H9 (cell line): ENCODE results near the gene TUNAR. TPM values are rescaled to one million over a fixed set of nuclear protein-coding genes. Genes with fewer than 3 reads are reported as not detected.

Experiments used
- DNase-seq: peaks from one replicate; pipeline ENCODE4 v3.0.0-alpha.2; 2017
- H2AFZ ChIP-seq: one replicate; pipeline ENCODE4 v1.6.1; 2013; ENCODE audit warnings: mild to moderate bottlenecking, low read length, control low read depth, moderate library complexity
- H2AK5ac ChIP-seq: 2 replicates; pipeline ENCODE4 v1.6.1; 2013; ENCODE audit warnings: low read length, control low read depth, mixed read lengths; ENCODE audit not compliant: insufficient read length
- H2BK120ac ChIP-seq: one replicate; pipeline ENCODE4 v1.6.1; 2013; ENCODE audit warnings: low read depth, mild to moderate bottlenecking, low read length, control low read depth, inconsistent platforms; ENCODE audit not compliant: poor library complexity, severe bottlenecking
- H2BK12ac ChIP-seq: 2 replicates; pipeline ENCODE4 v1.6.1; 2013; ENCODE audit warnings: low read length, control low read depth, mixed read lengths, low read depth; ENCODE audit not compliant: insufficient read length
- H2BK15ac ChIP-seq: 2 replicates; pipeline ENCODE4 v1.6.1; 2013; ENCODE audit warnings: low read depth, low read length, control low read depth
- H2BK20ac ChIP-seq: one replicate; pipeline ENCODE4 v1.6.1; 2013; ENCODE audit warnings: low read depth, mild to moderate bottlenecking, low read length, control low read depth, inconsistent platforms; ENCODE audit not compliant: poor library complexity, severe bottlenecking
- H2BK5ac ChIP-seq: 2 replicates; pipeline ENCODE4 v1.6.1; 2013; ENCODE audit warnings: low read length, control low read depth, mixed read lengths; ENCODE audit not compliant: insufficient read length
- H3K14ac ChIP-seq: 2 replicates; pipeline ENCODE4 v1.6.1; 2013; ENCODE audit warnings: low read length, control low read depth; ENCODE audit not compliant: insufficient read depth
- H3K18ac ChIP-seq: 2 replicates; pipeline ENCODE4 v1.6.1; 2013; ENCODE audit warnings: low read depth, mild to moderate bottlenecking, mixed read lengths, low read length, control low read depth; ENCODE audit not compliant: insufficient read length
- H3K23ac ChIP-seq: 2 replicates; pipeline ENCODE4 v1.6.1; 2013; ENCODE audit warnings: low read length, control low read depth, mixed read lengths, low read depth; ENCODE audit not compliant: insufficient read length
- H3K23me2 ChIP-seq: 2 replicates; pipeline ENCODE4 v1.6.1; 2013; ENCODE audit warnings: low read depth, mild to moderate bottlenecking, mixed read lengths, low read length, control low read depth; ENCODE audit not compliant: insufficient read length, poor library complexity, severe bottlenecking
- H3K27ac ChIP-seq: 2 replicates; pipeline ENCODE4 v1.5.1; 2013; ENCODE audit warnings: low read length, control low read depth, mixed read lengths, low read depth; ENCODE audit not compliant: insufficient read length
- H3K27me3 ChIP-seq: 2 replicates; pipeline ENCODE4 v1.6.1; 2013; ENCODE audit warnings: low read length, control low read depth, inconsistent platforms; ENCODE audit not compliant: insufficient read depth
- H3K4ac ChIP-seq: 2 replicates; pipeline ENCODE4 v1.6.1; 2013; ENCODE audit warnings: low read depth, mild to moderate bottlenecking, control low read depth, inconsistent platforms, low read length, moderate library complexity
- H3K4me1 ChIP-seq: 2 replicates; pipeline ENCODE4 v1.6.1; 2013; ENCODE audit warnings: low read length, control low read depth, inconsistent platforms; ENCODE audit not compliant: insufficient read depth
- H3K4me2 ChIP-seq: 2 replicates; pipeline ENCODE4 v1.6.1; 2013; ENCODE audit warnings: low read length, control low read depth, mixed read lengths; ENCODE audit not compliant: insufficient read length, insufficient read depth
- H3K56ac ChIP-seq: 2 replicates; pipeline ENCODE4 v1.6.1; 2013; ENCODE audit warnings: low read depth, mild to moderate bottlenecking, mixed read lengths, low read length, control low read depth; ENCODE audit not compliant: insufficient read length
- H3K79me1 ChIP-seq: 2 replicates; pipeline ENCODE4 v1.6.1; 2013; ENCODE audit warnings: low read depth, mild to moderate bottlenecking, moderate library complexity, low read length, control low read depth, inconsistent platforms; ENCODE audit not compliant: insufficient read depth, poor library complexity, severe bottlenecking
- H3K79me2 ChIP-seq: 2 replicates; pipeline ENCODE4 v1.6.1; 2013; ENCODE audit warnings: low read length, control low read depth, inconsistent platforms; ENCODE audit not compliant: insufficient read depth
- H3K9ac ChIP-seq: 2 replicates; pipeline ENCODE4 v1.6.1; 2013; ENCODE audit warnings: low read length, control low read depth, mixed read lengths; ENCODE audit not compliant: insufficient read length; ENCODE audit errors: extremely low read depth
- H3K9me3 ChIP-seq: one replicate; pipeline ENCODE4 v1.6.1; 2013; ENCODE audit warnings: low read depth, low read length, inconsistent platforms; ENCODE audit not compliant: control insufficient read depth
- H3T11ph ChIP-seq: one replicate; pipeline ENCODE4 v1.6.1; 2013; ENCODE audit warnings: mild to moderate bottlenecking, low read length, control low read depth, inconsistent platforms
- H4K20me1 ChIP-seq: one replicate; pipeline ENCODE4 v1.6.1; 2013; ENCODE audit not compliant: control insufficient read depth, insufficient read length, insufficient read depth
- H4K5ac ChIP-seq: 2 replicates; pipeline ENCODE4 v1.6.1; 2013; ENCODE audit warnings: low read depth, mild to moderate bottlenecking, mixed read lengths, low read length, control low read depth; ENCODE audit not compliant: insufficient read length
- H4K8ac ChIP-seq: replicated peaks from 2 replicates; pipeline ENCODE4 v1.6.1; 2013; ENCODE audit warnings: low read length, control low read depth, mixed read lengths, low read depth; ENCODE audit not compliant: insufficient read length
- H4K91ac ChIP-seq: 2 replicates; pipeline ENCODE4 v1.6.1; 2013; ENCODE audit warnings: low read depth, mild to moderate bottlenecking, moderate library complexity, mixed read lengths, low read length, control low read depth; ENCODE audit not compliant: insufficient read length
- H3K27ac Mint-ChIP-seq, 3 experiments: 2 replicates in 2 of 3; 3 replicates in 1 of 3; pipeline ENCODE4 v1.8.0; 2020 to 2021; ENCODE audit warnings: mixed read lengths in 3 of 3, mild to moderate bottlenecking in 1 of 3, moderate library complexity in 1 of 3
- H3K27me3 Mint-ChIP-seq: 2 replicates; pipeline ENCODE4 v1.8.0; 2021; ENCODE audit warnings: low read depth, mild to moderate bottlenecking, moderate library complexity, mixed read lengths
- H3K36me3 Mint-ChIP-seq, 3 experiments: 2 replicates in 2 of 3; 3 replicates in 1 of 3; pipeline ENCODE4 v1.8.0; 2020 to 2021; ENCODE audit warnings: low read depth in 3 of 3, mixed read lengths in 3 of 3; ENCODE audit not compliant: insufficient read depth in 1 of 3
- H3K4me1 Mint-ChIP-seq, 2 experiments: 2 replicates each; pipeline ENCODE4 v1.8.0; 2020; ENCODE audit warnings: mixed read lengths in 2 of 2
- H3K4me3 Mint-ChIP-seq, 2 experiments: 2 replicates in 1 of 2; 3 replicates in 1 of 2; pipeline ENCODE4 v1.8.0; 2020 to 2021; ENCODE audit warnings: mild to moderate bottlenecking in 2 of 2, mixed read lengths in 2 of 2, moderate library complexity in 1 of 2
- H3K9me3 Mint-ChIP-seq, 2 experiments: 2 replicates in 1 of 2; 3 replicates in 1 of 2; pipeline ENCODE4 v1.8.0; 2020; ENCODE audit warnings: mild to moderate bottlenecking in 2 of 2, mixed read lengths in 2 of 2, moderate library complexity in 1 of 2
- whole genome bisulfite sequencing: extraction: QIAGEN DNeasy Blood & Tissue Kit; methylation state at CpG from one replicate; pipeline ENCODE4 v1.1.7; 2013; ENCODE audit warnings: missing lambda C conversion rate, low lambda C conversion rate, mixed read lengths; ENCODE audit not compliant: insufficient read length; ENCODE audit errors: extremely low coverage; 5-methylcytosine and 5-hydroxymethylcytosine counted together
- total RNA-seq: library from RNA; stranded (reverse); gene quantifications from 2 replicates; pipeline ENCODE4 v1.2.1, GENCODE V29; 2021
- TF ChIP-seq, protein P1 (sequence below): fragments of 200-600 bp; sonication (generic); conservative IDR thresholded peaks from 3 replicates; pipeline ENCODE4 v1.8.0; 2021; ENCODE audit warnings: antibody characterized with exemption, mild to moderate bottlenecking

The TUNAR gene
- total RNA-seq, 1 experiment from 2014 or later, result 26.2 TPM

DNA sequence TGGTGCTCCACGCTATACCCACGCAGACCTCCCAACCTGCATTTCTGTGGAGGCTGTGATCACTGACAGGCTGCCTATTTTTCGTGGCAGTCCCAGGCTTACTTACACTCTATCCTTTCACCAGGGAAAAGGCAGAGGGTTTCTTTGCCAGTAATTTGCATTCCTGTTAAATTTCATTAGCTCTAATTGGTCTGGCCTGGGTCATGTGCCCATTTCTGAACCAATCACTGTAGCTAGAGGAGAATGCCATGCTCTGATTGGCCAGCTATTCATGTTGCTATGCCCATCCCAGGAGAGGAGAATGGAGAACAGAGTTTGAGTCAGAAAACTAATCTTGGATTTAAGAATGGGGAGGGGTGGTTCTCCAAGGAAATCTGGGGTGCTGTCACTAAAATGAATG is 43.2 kb upstream of the TUNAR start:
- no CpG with 5 or more reads among the region's 3 CpGs for WGBS
- H2BK120ac ChIP-seq, result no peak overlapping the region
- H2BK20ac ChIP-seq, result no peak overlapping the region

More for the DNA sequence above, 43.2 kb upstream of the TUNAR start:
- H3K9me3 Mint-ChIP-seq, result peaks cover 2 to 3% of the 10 kb centered on the region in 2 experiments; a peak in 2 of 5 replicates
- DNase-seq, result peak; percentile 22
- H3K36me3 Mint-ChIP-seq, result peaks cover 0 to 5% (median 0%) of the 10 kb centered on the region in 3 experiments; a peak in 1 of 7 replicates
- no peak overlapping the region for H3K4me3 Mint-ChIP-seq
- Histone ChIP-seq H3K27me3 (no peaks in the 10 kb centered on the region), H2BK15ac (no peak overlapping the region), H3K9me3 (no peaks in the 10 kb centered on the region), H3K79me2 (no peaks in the 10 kb centered on the region), H4K8ac (no peak overlapping the region), H4K20me1 (no peaks in the 10 kb centered on the region), H3K9ac (no peak overlapping the region), H2BK5ac (no peak overlapping the region), H4K5ac (no peak overlapping the region), H3K79me1 (no peaks in the 10 kb centered on the region), H3T11ph (no peak overlapping the region), H3K56ac (no peak overlapping the region), H2AFZ (no peak overlapping the region), H3K27ac (no peak overlapping the region), H4K91ac (no peak overlapping the region), H3K4me2 (no peak overlapping the region), H3K23me2 (no peaks in the 10 kb centered on the region), H2AK5ac (no peak overlapping the region), H3K23ac (no peak overlapping the region), H3K4me1 (peaks cover 3% of the 10 kb centered on the region; the same call in 1 of the 2 replicates), H2BK12ac (no peak overlapping the region), H3K4ac (no peak overlapping the region), H3K18ac (no peak overlapping the region), H3K14ac (no peak overlapping the region)
- peaks cover 34 to 36% of the 10 kb centered on the region in 2 experiments for H3K4me1 Mint-ChIP-seq
- TF ChIP-seq, protein P1, sequence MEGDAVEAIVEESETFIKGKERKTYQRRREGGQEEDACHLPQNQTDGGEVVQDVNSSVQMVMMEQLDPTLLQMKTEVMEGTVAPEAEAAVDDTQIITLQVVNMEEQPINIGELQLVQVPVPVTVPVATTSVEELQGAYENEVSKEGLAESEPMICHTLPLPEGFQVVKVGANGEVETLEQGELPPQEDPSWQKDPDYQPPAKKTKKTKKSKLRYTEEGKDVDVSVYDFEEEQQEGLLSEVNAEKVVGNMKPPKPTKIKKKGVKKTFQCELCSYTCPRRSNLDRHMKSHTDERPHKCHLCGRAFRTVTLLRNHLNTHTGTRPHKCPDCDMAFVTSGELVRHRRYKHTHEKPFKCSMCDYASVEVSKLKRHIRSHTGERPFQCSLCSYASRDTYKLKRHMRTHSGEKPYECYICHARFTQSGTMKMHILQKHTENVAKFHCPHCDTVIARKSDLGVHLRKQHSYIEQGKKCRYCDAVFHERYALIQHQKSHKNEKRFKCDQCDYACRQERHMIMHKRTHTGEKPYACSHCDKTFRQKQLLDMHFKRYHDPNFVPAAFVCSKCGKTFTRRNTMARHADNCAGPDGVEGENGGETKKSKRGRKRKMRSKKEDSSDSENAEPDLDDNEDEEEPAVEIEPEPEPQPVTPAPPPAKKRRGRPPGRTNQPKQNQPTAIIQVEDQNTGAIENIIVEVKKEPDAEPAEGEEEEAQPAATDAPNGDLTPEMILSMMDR, result no peak
- no peak overlapping the region for H3K27ac Mint-ChIP-seq
- H3K27me3 Mint-ChIP-seq, result peaks cover 11% of the 10 kb centered on the region
